Measurements from ENCODE around the gene ACOT9.

Gene ACOT9

GRCh38 chrX:23732704-23733103 lies 10.4 kb downstream of the ACOT9 start:
- TF ChIP-seq CTCF (IDR thresholded peaks at IDR 0.05), result no peak

GRCh38 chrX:23731951-23732350 lies 11.1 kb downstream of the ACOT9 start:
- no peak for DNase-seq
- TF ChIP-seq CTCF (IDR thresholded peaks at IDR 0.05), result no peak
- Histone ChIP-seq H3K9me3 (no peaks in the 10 kb centered on the region), H3K27me3 (no peaks in the 10 kb centered on the region), H3K4me1 (peaks cover 0 to 2% (median 0%) of the 10 kb centered on the region in 4 donors), H3K36me3 (peaks cover 0 to 17% (median 0%) of the 10 kb centered on the region in 3 donors), H3K4me3 (no peak overlapping the region), H3K27ac (no peak overlapping the region)
- intact Hi-C loops (cut with DNase I; ENCODE audit: low total_unique reads), result no loop called here

More at GRCh38 chrX:23732704-23733103, 10.4 kb downstream of the ACOT9 start:
- Histone ChIP-seq H3K36me3 (peaks cover 0 to 10% (median 0%) of the 10 kb centered on the region in 3 donors), H3K27ac (no peak overlapping the region), H3K4me1 (peaks cover 0 to 2% (median 0%) of the 10 kb centered on the region in 4 donors), H3K4me3 (no peak overlapping the region), H3K9me3 (no peaks in the 10 kb centered on the region), H3K27me3 (no peaks in the 10 kb centered on the region)
- intact Hi-C loops (cut with DNase I; ENCODE audit: low total_unique reads), result no loop called here
- no peak for DNase-seq

GRCh38 chrX:23729214-23729613 lies 13.9 kb downstream of the ACOT9 start:
- Histone ChIP-seq H3K27me3 (no peaks in the 10 kb centered on the region), H3K4me3 (no peak overlapping the region), H3K4me1 (no peaks in the 10 kb centered on the region), H3K36me3 (peaks cover 6 to 32% (median 7%) of the 10 kb centered on the region in 3 donors), H3K9me3 (no peaks in the 10 kb centered on the region), H3K27ac (no peak overlapping the region)
- DNase-seq, result no peak
- TF ChIP-seq CTCF (IDR thresholded peaks at IDR 0.05), result no peak
- intact Hi-C loops (cut with DNase I; ENCODE audit: low total_unique reads), result no loop called here

GRCh38 chrX:23727206-23727605 lies 15.9 kb downstream of the ACOT9 start:
- Histone ChIP-seq H3K9me3 (no peaks in the 10 kb centered on the region), H3K27ac (no peak overlapping the region), H3K4me1 (no peaks in the 10 kb centered on the region), H3K4me3 (no peak overlapping the region), H3K36me3 (peaks cover 12 to 48% (median 13%) of the 10 kb centered on the region in 3 donors), H3K27me3 (no peaks in the 10 kb centered on the region)
- no peak for DNase-seq
- intact Hi-C loops (cut with DNase I; ENCODE audit: low total_unique reads), result no loop called here
- TF ChIP-seq CTCF (IDR thresholded peaks at IDR 0.05), result no peak

- peaks cover 12 to 56% (median 22%) of the 10 kb centered on the region in 3 donors for H3K36me3 ChIP-seq
- intact Hi-C loops (cut with DNase I; ENCODE audit: low total_unique reads), result no loop called here
- no peaks in the 10 kb centered on the region for H3K4me1 ChIP-seq
- DNase-seq, result no peak
- no peaks in the 10 kb centered on the region for H3K9me3 ChIP-seq
- no peaks in the 10 kb centered on the region for H3K27me3 ChIP-seq
- H3K27ac ChIP-seq, result no peak overlapping the region
- H3K4me3 ChIP-seq, result no peak overlapping the region
- TF ChIP-seq CTCF (IDR thresholded peaks at IDR 0.05), result no peak
These were observed 16.9 kb downstream of the ACOT9 start for GRCh38 chrX:23726191-23726590.

GRCh38 chrX:23720117-23720677 lies 22.9 kb downstream of the ACOT9 start:
- intact Hi-C loops (cut with DNase I; ENCODE audit: low total_unique reads), result no loop called here
- Histone ChIP-seq H3K36me3 (peaks cover 22 to 64% (median 43%) of the 10 kb centered on the region in 3 donors), H3K27ac (no peak overlapping the region), H3K4me1 (no peaks in the 10 kb centered on the region), H3K27me3 (no peaks in the 10 kb centered on the region), H3K9me3 (no peaks in the 10 kb centered on the region), H3K4me3 (no peak overlapping the region)
- TF ChIP-seq CTCF (IDR thresholded peaks at IDR 0.05), result no peak
- DNase-seq, result no peak

All from tibial artery (tissue), 4 donors.